ENCODE measurements around the gene HDC. TPM values are rescaled to one million over a fixed set of nuclear protein-coding genes. Genes with fewer than 3 reads are reported as not detected.

HDC gene
- total and polyA plus RNA-seq, 2 of the 13 experiments (the other 11 are each of a cell fraction or from before 2014, with no cell fraction given), result not detected

- ChIA-PET POLR2A (no interaction called here), CTCF (ENCODE audit: low intra/inter-chr PET ratio, low total read pairs) (no interaction called here)
- Histone ChIP-seq H3K4me2 (ENCODE audit: low read depth, low read length) (no peak overlapping the region), H3K27ac (ENCODE audit: extremely low read length, insufficient read depth, low read length) (no peak overlapping the region), H3K9ac (ENCODE audit: insufficient read depth, low read depth, low read length) (no peak overlapping the region), H3K27me3 (ENCODE audit: control insufficient read depth in 1 of 2, insufficient read depth in 2 of 2, low read length in 2 of 2) (no peaks in the 10 kb centered on the region), H3K4me1 (ENCODE audit: insufficient read depth, low read length) (no peaks in the 10 kb centered on the region), H2AFZ (ENCODE audit: low read length) (no peak overlapping the region), H3K9me3 (ENCODE audit: low read length) (no peaks in the 10 kb centered on the region), H3K36me3 (replicated peaks in 1 of 2; ENCODE audit: control insufficient read depth in 1 of 2, insufficient read depth in 2 of 2, low read length in 2 of 2) (peaks cover 9 to 44% of the 10 kb centered on the region in 2 experiments), H3K4me3 (replicated peaks in 1 of 3; ENCODE audit: insufficient read depth in 1 of 3, low read depth in 2 of 3, low read length in 3 of 3) (no peak overlapping the region), H4K20me1 (ENCODE audit: insufficient read depth, low read length) (no peaks in the 10 kb centered on the region), H3K79me2 (ENCODE audit: insufficient read depth, low read length) (no peaks in the 10 kb centered on the region)
- 100% methylated on average over 1 of the region's 1 CpG for WGBS (ENCODE audit: low lambda C conversion rate)
- intact Hi-C loops (cut with micrococcal nuclease; ENCODE audit: unreplicated experiment), result no loop called here
- no TSS peak for BruUV-seq (replicated peaks)
- no peak for DNase-seq (ENCODE audit: low spot score)
- no peak for FAIRE-seq
- ATAC-seq, result no peak
- TF ChIP-seq TERF1 (CRISPR knock-in tag; IDR thresholded peaks at IDR 0.05), result no peak
- TF ChIP-seq PCBP2 (optimal IDR thresholded peaks at IDR 0.05; ENCODE audit: low read depth, low read length, poor library complexity, severe bottlenecking), result no peak
- TF ChIP-seq ZNF737 (CRISPR knock-in tag; IDR thresholded peaks at IDR 0.05; ENCODE audit: borderline replicate concordance), result no peak
- no peak for TF ChIP-seq AKAP8 (CRISPR knock-in tag; IDR thresholded peaks at IDR 0.05)
- no peak for TF ChIP-seq FOXO1 (CRISPR knock-in tag; IDR thresholded peaks at IDR 0.05)
- TF ChIP-seq HCFC1 (IDR thresholded peaks at IDR 0.05; ENCODE audit: low read depth, low read length), result no peak
- TF ChIP-seq KDM6A (CRISPR knock-in tag; IDR thresholded peaks at IDR 0.05; ENCODE audit: low read depth), result no peak
- TF ChIP-seq STAT5B (CRISPR knock-in tag; IDR thresholded peaks at IDR 0.05), result no peak
- TF ChIP-seq ARNT2 (CRISPR knock-in tag; IDR thresholded peaks at IDR 0.05; ENCODE audit: low read depth), result no peak
- no peak for TF ChIP-seq ATAD3A (CRISPR knock-in tag; IDR thresholded peaks at IDR 0.05)
- TF ChIP-seq ATRX (CRISPR knock-in tag; IDR thresholded peaks at IDR 0.05; ENCODE audit: borderline replicate concordance), result no peak
- in situ Hi-C loops (cut with HindIII; ENCODE audit: extremely low pct_ligation_motif_present, low pct_unique_long_range_greater_than_20kb), result no loop called here
Measured at GRCh38 chr15:50304836-50305235, 39.3 kb upstream of the HDC start.
